IMR-90 (cell line): ENCODE measurements around the gene FAM20A. TPM values are rescaled to one million over a fixed set of nuclear protein-coding genes. Genes with fewer than 3 reads are reported as not detected.

ENCODE experiments used
- ATAC-seq: fragments of 200-7000 bp; cut with Tn5 transposase; 2 replicates; pipeline ENCODE4 v1.9.1; 2020; ENCODE audit warnings: low read depth, mild to moderate bottlenecking, moderate library complexity
- BruUV-seq: library from RNA; stranded (reverse); fragments of 400-500 nt; replicated peaks from 2 replicates; lab custom pipeline; 2021; lab: Mats Ljungman, UMichigan
- CTCF ChIA-PET: fragments of 300-600 bp; formaldehyde crosslinking; extraction: SDS; loops from one replicate; lab custom pipeline; 2021; ENCODE audit warnings: antibody characterized with exemption; lab: Yijun Ruan, JAX
- POLR2A ChIA-PET: fragments of 300-600 bp; sonication (Branson Sonifier 250); formaldehyde crosslinking; loops from one replicate; lab custom pipeline; 2022; ENCODE audit warnings: antibody characterized with exemption; ENCODE audit not compliant: unreplicated experiment; lab: Charles Lee
- DNase-seq: peaks from one replicate; pipeline ENCODE4 v3.0.0; 2013
- H2AFZ ChIP-seq: replicated peaks from 2 replicates; pipeline ENCODE3; 2013; ENCODE audit warnings: low read length, mild to moderate bottlenecking; ENCODE audit not compliant: poor library complexity
- H2AK5ac ChIP-seq: 2 replicates; pipeline ENCODE4 v1.6.1; 2013; ENCODE audit warnings: low read depth, low read length, inconsistent platforms
- H2AK9ac ChIP-seq: replicated peaks from 2 replicates; pipeline ENCODE3; 2013; ENCODE audit warnings: mild to moderate bottlenecking, low read depth, low read length, moderate library complexity; ENCODE audit not compliant: poor library complexity
- H2BK120ac ChIP-seq: 2 replicates; pipeline ENCODE4 v1.6.1; 2013; ENCODE audit warnings: low read depth, low read length, inconsistent platforms
- H2BK15ac ChIP-seq: 3 replicates; pipeline ENCODE4 v1.6.1; 2013; ENCODE audit warnings: low read depth, low read length, inconsistent platforms
- H2BK20ac ChIP-seq: 2 replicates; pipeline ENCODE4 v1.6.1; 2013; ENCODE audit warnings: low read depth, mild to moderate bottlenecking, inconsistent platforms, low read length, moderate library complexity
- H2BK5ac ChIP-seq: 2 replicates; pipeline ENCODE4 v1.6.1; 2013; ENCODE audit warnings: mild to moderate bottlenecking, low read depth, low read length, inconsistent platforms; ENCODE audit not compliant: poor library complexity, severe bottlenecking
- H3K14ac ChIP-seq: replicated peaks from 2 replicates; pipeline ENCODE4 v1.6.1; 2013; ENCODE audit warnings: low read depth, low read length, inconsistent platforms
- H3K18ac ChIP-seq: 2 replicates; pipeline ENCODE4 v1.6.1; 2013; ENCODE audit warnings: low read depth, low read length, control low read depth
- H3K23ac ChIP-seq: 2 replicates; pipeline ENCODE4 v1.6.1; 2013; ENCODE audit warnings: low read depth, low read length, inconsistent platforms
- H3K27ac ChIP-seq: 2 replicates; pipeline ENCODE4 v1.5.1; 2013; ENCODE audit warnings: mild to moderate bottlenecking, control low read depth, low read length; ENCODE audit not compliant: insufficient read depth
- H3K27me3 ChIP-seq: 2 replicates; pipeline ENCODE4 v1.6.1; 2013; ENCODE audit warnings: low read length; ENCODE audit not compliant: control insufficient read depth, insufficient read depth
- H3K36me3 ChIP-seq: 2 replicates; pipeline ENCODE4 v1.6.1; 2013; ENCODE audit warnings: low read length, mixed read lengths; ENCODE audit not compliant: control insufficient read depth, insufficient read depth
- H3K4ac ChIP-seq: 2 replicates; pipeline ENCODE4 v1.6.1; 2013; ENCODE audit warnings: low read depth, low read length, inconsistent platforms
- H3K4me1 ChIP-seq: 2 replicates; pipeline ENCODE4 v1.6.1; 2013; ENCODE audit warnings: low read length, mixed read lengths; ENCODE audit not compliant: control insufficient read depth, insufficient read depth
- H3K4me2 ChIP-seq: 2 replicates; pipeline ENCODE4 v1.6.1; 2013; ENCODE audit warnings: low read depth, mild to moderate bottlenecking, control low read depth, low read length, moderate library complexity
- H3K4me3 ChIP-seq: 2 replicates; pipeline ENCODE4 v1.5.1; 2013; ENCODE audit warnings: low read depth, mild to moderate bottlenecking, control low read depth, low read length, moderate library complexity; ENCODE audit not compliant: insufficient read depth
- H3K56ac ChIP-seq: 2 replicates; pipeline ENCODE4 v1.6.1; 2013; ENCODE audit warnings: low read length, inconsistent platforms; ENCODE audit not compliant: insufficient read depth; ENCODE audit errors: extremely low read depth
- H3K79me1 ChIP-seq, 2 experiments: 2 replicates each; pipeline ENCODE4 v1.6.1; 2013; ENCODE audit warnings: low read length in 2 of 2, inconsistent platforms in 1 of 2, low read depth in 1 of 2
- H3K9ac ChIP-seq: 2 replicates; pipeline ENCODE4 v1.6.1; 2013; ENCODE audit warnings: low read depth, low read length, control low read depth
- H3K9me1 ChIP-seq: 2 replicates; pipeline ENCODE4 v1.6.1; 2013; ENCODE audit warnings: low read length, inconsistent platforms; ENCODE audit not compliant: insufficient read depth
- H3K9me3 ChIP-seq: 2 replicates; pipeline ENCODE4 v1.6.1; 2013; ENCODE audit warnings: low read length; ENCODE audit not compliant: control insufficient read depth, insufficient read depth
- H4K20me1 ChIP-seq: 2 replicates; pipeline ENCODE4 v1.6.1; 2013; ENCODE audit warnings: low read length, inconsistent platforms; ENCODE audit not compliant: insufficient read depth
- H4K5ac ChIP-seq: 2 replicates; pipeline ENCODE4 v1.6.1; 2013; ENCODE audit warnings: mild to moderate bottlenecking, low read depth, low read length, control low read depth
- H4K8ac ChIP-seq, 2 experiments: 2 replicates each; pipeline ENCODE4 v1.6.1; 2013; ENCODE audit warnings: low read depth in 2 of 2, low read length in 2 of 2, control low read depth in 1 of 2, inconsistent platforms in 1 of 2
- H4K91ac ChIP-seq: 2 replicates; pipeline ENCODE4 v1.6.1; 2013; ENCODE audit warnings: low read depth, low read length, inconsistent platforms; ENCODE audit not compliant: insufficient read depth
- CHD1 ChIP-seq: IDR thresholded peaks from 2 replicates; pipeline ENCODE4 v1.6.1; 2012; ENCODE audit warnings: low read depth, low read length, improper control_type of control experiment
- POLR2A ChIP-seq: IDR thresholded peaks from 2 replicates; pipeline ENCODE4 v1.6.1; 2012; ENCODE audit warnings: mild to moderate bottlenecking, low read depth, low read length
- RAD21 ChIP-seq: IDR thresholded peaks from 2 replicates; pipeline ENCODE4 v1.6.1; 2012; ENCODE audit warnings: low read length, improper control_type of control experiment
- RCOR1 ChIP-seq: IDR thresholded peaks from 2 replicates; pipeline ENCODE4 v1.6.1; 2012; ENCODE audit warnings: mild to moderate bottlenecking, low read length, improper control_type of control experiment; ENCODE audit not compliant: insufficient replicate concordance
- WGBS, 2 experiments: methylation state at CpG; one replicate each; pipeline versions ENCODE4 v1.1.5 to v1.1.7; 2013; ENCODE audit warnings: missing lambda C conversion rate in 2 of 2; ENCODE audit not compliant: insufficient read length in 1 of 2; ENCODE audit errors: extremely low coverage in 2 of 2; 5-methylcytosine and 5-hydroxymethylcytosine counted together
- dilution Hi-C: fragments of 300-500 bp; cut with HindIII; formaldehyde crosslinking; loops from one replicate; pipeline ENCODE4 v1.14.3; 2018; ENCODE audit warnings: low sequenced_read_pairs; ENCODE audit not compliant: unreplicated experiment
- in situ Hi-C: fragments of 300-500 bp; cut with MboI; formaldehyde crosslinking; loops from 3 replicates; pipeline ENCODE4 v1.14.3; 2019; ENCODE audit warnings: low sequenced_read_pairs, inconsistent platforms, mixed read lengths
- intact Hi-C: fragments of 100-400 bp; cut with micrococcal nuclease; formaldehyde crosslinking; loops from 2 replicates; pipeline ENCODE4 v1.10.0; 2022
- polyA plus RNA-seq, 3 experiments: library from polyadenylated mRNA; depleted of rRNA; stranded (reverse); fragments of >200 nt; gene quantifications; 2 replicates each; pipeline ENCODE4 v1.2.3, GENCODE V29; 2012; ENCODE audit warnings: low replicate concordance in 1 of 3
- total RNA-seq: library from RNA; depleted of rRNA; stranded (reverse); fragments of >200 nt; gene quantifications from 2 replicates; pipeline ENCODE4 v1.2.3, GENCODE V29; 2012

Gene FAM20A
- total and polyA plus RNA-seq, 2 of the 4 experiments (the other 2 are of a cell fraction): not detected

DNA sequence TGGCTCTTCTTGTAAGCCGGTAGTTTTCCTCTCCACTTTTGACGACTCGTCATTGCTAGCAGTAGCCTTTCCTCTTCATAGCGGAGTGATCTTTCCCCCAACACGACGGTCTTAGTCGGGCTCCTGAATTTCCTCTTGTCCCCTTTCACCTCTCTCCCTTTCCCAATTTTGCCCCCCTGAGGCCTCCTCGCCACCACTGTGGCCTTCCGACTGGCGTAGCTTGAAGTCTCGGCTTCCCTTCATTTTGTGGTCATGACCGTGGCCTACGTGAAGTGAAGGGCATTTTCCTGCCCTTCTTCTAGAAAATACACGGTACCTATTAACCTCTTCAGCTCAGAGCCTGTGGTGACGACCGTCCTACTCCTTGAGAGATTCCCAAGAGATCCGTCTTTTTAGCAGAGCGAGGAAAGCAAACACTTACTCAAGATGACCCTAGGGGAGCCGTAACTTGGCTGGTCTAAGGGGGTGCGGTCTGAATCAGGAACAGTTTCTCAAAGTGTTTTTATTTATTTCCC, 88.2 kb downstream of the FAM20A start:
- Histone ChIP-seq H3K4me2 (peak overlapping the region; percentile 71), H3K4me1 (peaks cover 1% of the 10 kb centered on the region; the same call in 1 of the 2 replicates), H3K27me3 (no peaks in the 10 kb centered on the region), H2BK120ac (peak overlapping the region; percentile 58), H3K27ac (peak overlapping the region; percentile 96), H2AK5ac (peak overlapping the region; percentile 93), H3K4ac (peak overlapping the region; percentile 98), H3K23ac (peak overlapping the region; percentile 99), H3K36me3 (peaks cover 8% of the 10 kb centered on the region), H3K18ac (peak overlapping the region; percentile 82), H2BK20ac (no peak overlapping the region), H4K8ac (peak overlapping the region; percentile 89 to 93), H2AFZ (peak overlapping the region; percentile 99), H3K9me1 (peaks cover 2% of the 10 kb centered on the region; the same call in 1 of the 2 replicates), H4K91ac (peak overlapping the region; percentile 89), H3K9me3 (no peaks in the 10 kb centered on the region), H3K56ac (peak overlapping the region; percentile 94), H4K20me1 (peaks cover 36% of the 10 kb centered on the region), H2AK9ac (peak overlapping the region; percentile 98), H3K9ac (peak overlapping the region; percentile 98), H2BK15ac (peak overlapping the region; percentile 77; the same call in 1 of the 3 replicates), H4K5ac (peak overlapping the region; percentile 83), H3K14ac (peak overlapping the region; percentile 96), H3K4me3 (peak overlapping the region; percentile 77), H2BK5ac (peak overlapping the region; percentile 97), H3K79me1 (peaks cover 8 to 26% of the 10 kb centered on the region in 2 experiments)
- intact Hi-C loops: no loop called here
- BruUV-seq: TSS peak; percentile 65
- WGBS, 2 experiments: 0% methylated on average over 5 of the region's 20 CpGs; no CpG with 5 or more reads in 1 of the 2 experiments
- ChIA-PET CTCF (interaction anchor here (0.6 kb wide), 1 partner anchor 710 kb away, joined by 3 read pairs; no protein-coding TSS in a partner anchor), POLR2A (no interaction called here)
- dilution Hi-C loops: no loop called here
- DNase-seq (peak; percentile 43), ATAC-seq (peak; percentile 4)
- no peak for TF ChIP-seq RCOR1
- TF ChIP-seq POLR2A: no peak
- peak; percentile 88; the same call in 1 of the 2 replicates for TF ChIP-seq CHD1
- TF ChIP-seq RAD21: no peak
- in situ Hi-C loops: no loop called here
